Activated B cell treated with CpG ODN at 0.5 μM for 24 hours (primary cell): ENCODE results near the gene UQCR11. TPM values are rescaled to one million over a fixed set of nuclear protein-coding genes. Genes with fewer than 3 reads are reported as not detected.

Experiments used
- ATAC-seq: fragments of 200-7000 bp; cut with Tn5 transposase; one replicate; pipeline ENCODE4 v1.10.0; 2021; ENCODE audit warnings: low read depth, mild to moderate bottlenecking, moderate library complexity
- CTCF ChIA-PET: fragments of 350-600 bp; sonication (Branson Sonifier 250); formaldehyde crosslinking; loops from one replicate; lab custom pipeline; 2021; ENCODE audit warnings: antibody characterized with exemption; lab: Charles Lee
- POLR2A ChIA-PET: fragments of 350-600 bp; sonication (Branson Sonifier 250); formaldehyde crosslinking; loops from one replicate; lab custom pipeline; 2021; ENCODE audit warnings: antibody characterized with exemption; lab: Charles Lee
- DNase-seq: peaks from one replicate; pipeline ENCODE4 v3.0.0; 2022
- H3K27ac Mint-ChIP-seq: one replicate; pipeline ENCODE4 v1.8.0; 2020; ENCODE audit warnings: mixed read lengths
- H3K27me3 Mint-ChIP-seq: one replicate; pipeline ENCODE4 v1.8.0; 2021; ENCODE audit warnings: mixed read lengths
- H3K36me3 Mint-ChIP-seq: one replicate; pipeline ENCODE4 v1.8.0; 2021; ENCODE audit warnings: low read depth, mixed read lengths
- H3K4me1 Mint-ChIP-seq: one replicate; pipeline ENCODE4 v1.8.0; 2021; ENCODE audit warnings: mixed read lengths
- H3K4me3 Mint-ChIP-seq: one replicate; pipeline ENCODE4 v1.8.0; 2020; ENCODE audit warnings: mild to moderate bottlenecking, mixed read lengths
- H3K9me3 Mint-ChIP-seq: one replicate; pipeline ENCODE4 v1.8.0; 2020; ENCODE audit warnings: mixed read lengths
- CTCF ChIP-seq: fragments of 200-600 bp; IDR thresholded peaks from one replicate; pipeline ENCODE4 v1.8.0; 2022; ENCODE audit warnings: antibody characterized with exemption, mild to moderate bottlenecking
- intact Hi-C: fragments of 100-400 bp; cut with micrococcal nuclease; formaldehyde crosslinking; loops from one replicate; pipeline ENCODE4 v1.15.1; 2024
- total RNA-seq: library from RNA; stranded (reverse); gene quantifications from 2 replicates; pipeline ENCODE4 v1.2.3, GENCODE V29; 2022

Gene UQCR11
- total RNA-seq, 1 donor from 2014 or later = 117 TPM

DNA sequence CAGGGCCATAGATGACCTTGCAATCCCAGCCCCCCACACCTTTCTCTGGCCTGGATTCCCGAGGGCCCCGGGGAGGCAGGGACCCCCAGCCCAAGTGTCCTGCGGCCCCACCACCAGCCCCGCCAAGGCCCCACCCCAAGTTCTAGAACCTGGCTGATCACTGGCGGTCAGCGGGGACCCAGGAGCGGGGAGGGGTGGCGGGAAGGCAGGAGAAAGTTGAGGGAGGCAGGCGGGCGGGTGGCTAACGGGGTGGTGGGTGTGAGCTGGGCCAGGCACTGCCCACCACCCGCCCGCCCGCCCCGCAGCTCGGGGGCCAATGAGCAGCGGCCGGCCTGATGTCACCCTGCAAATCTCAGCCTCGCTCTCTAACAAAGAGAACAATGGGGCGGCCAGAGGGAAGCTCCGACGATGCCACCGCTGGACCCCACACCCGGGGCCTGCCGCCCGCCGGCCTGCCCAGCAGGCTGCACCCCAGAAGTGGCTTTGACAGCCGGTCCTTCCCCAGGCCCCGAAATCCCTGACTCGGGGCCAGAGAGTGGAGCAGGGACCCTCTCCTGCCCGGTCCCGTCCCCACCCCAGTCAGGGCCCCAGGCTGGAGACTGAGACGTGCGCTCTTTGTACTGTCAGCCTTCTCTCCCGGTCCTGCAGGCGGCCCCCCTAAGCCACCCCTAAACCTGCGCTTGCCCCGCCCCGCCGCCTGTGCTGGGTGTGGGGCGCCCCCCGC is 38.7 kb downstream of the UQCR11 start:
- intact Hi-C loops = no loop called here
- H3K27me3 Mint-ChIP-seq = no peaks in the 10 kb centered on the region
- DNase-seq (no peak), ATAC-seq (no peak)
- H3K27ac Mint-ChIP-seq = no peak overlapping the region
- H3K9me3 Mint-ChIP-seq = no peaks in the 10 kb centered on the region
- no peak for TF ChIP-seq CTCF
- no peak overlapping the region for H3K4me3 Mint-ChIP-seq
- POLR2A ChIA-PET = no interaction called here
- H3K36me3 Mint-ChIP-seq = no peaks in the 10 kb centered on the region
- CTCF ChIA-PET = no interaction called here
- peaks cover 5% of the 10 kb centered on the region for H3K4me1 Mint-ChIP-seq

DNA sequence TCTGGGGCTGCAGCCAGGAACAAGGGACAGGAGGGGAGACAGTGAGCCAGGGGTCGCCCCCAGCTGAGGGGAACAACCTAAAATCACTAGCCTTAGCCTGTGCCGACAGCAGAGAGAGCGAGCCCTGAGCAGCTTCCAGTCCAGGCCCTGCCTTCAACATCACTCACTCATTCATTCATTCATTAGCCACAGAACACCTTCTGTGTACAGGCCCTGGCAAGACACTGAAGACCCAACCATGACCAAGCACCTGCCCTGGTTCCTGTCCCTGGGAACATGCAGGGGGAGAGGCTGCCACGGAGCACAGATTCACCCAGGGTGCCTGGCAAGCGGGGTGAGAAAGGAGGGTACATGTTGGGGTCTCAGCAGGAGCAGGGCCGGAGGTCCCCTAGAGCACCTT is 42.0 kb downstream of the UQCR11 start:
- Mint-ChIP-seq H3K4me3 (no peak overlapping the region), H3K27ac (no peak overlapping the region), H3K4me1 (no peaks in the 10 kb centered on the region), H3K9me3 (no peaks in the 10 kb centered on the region), H3K36me3 (no peaks in the 10 kb centered on the region), H3K27me3 (no peaks in the 10 kb centered on the region)
- no peak for DNase-seq
- TF ChIP-seq CTCF = no peak
- intact Hi-C loops = no loop called here
- ChIA-PET CTCF (no interaction called here), POLR2A (interaction anchor here (0.6 kb wide), 1 partner anchor 402 kb away, joined by 3 read pairs; no protein-coding TSS in a partner anchor)
- ATAC-seq = no peak

DNA sequence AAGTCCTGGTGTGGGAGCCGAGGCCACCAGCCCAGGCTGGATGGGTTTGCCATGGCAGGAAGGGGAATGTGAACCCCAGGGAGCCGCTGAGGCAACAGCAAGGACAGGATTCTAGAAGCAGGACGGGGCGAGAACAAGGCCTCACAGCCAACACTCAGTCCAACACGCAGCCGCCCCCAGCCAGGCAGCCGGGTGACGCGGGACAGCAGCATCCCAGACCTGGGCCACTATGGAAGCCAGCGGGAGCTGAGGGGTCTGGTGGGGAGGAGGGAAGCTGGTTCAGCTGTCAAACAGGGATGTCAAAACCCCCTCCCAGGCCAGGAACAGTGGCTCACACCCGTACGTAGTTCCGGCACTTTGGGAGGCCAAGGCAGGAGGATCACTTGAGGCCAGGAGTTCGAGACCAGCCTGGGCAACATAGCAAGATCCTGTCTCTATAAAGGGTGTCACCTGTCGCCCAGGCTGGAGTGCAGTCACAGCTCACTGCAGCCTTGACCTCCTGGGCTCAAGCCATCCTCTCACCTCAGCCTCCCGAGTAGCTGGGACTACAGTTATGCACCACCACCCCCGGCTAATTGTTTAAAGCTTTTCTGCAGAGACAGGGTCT is 43.9 kb downstream of the UQCR11 start:
- no peaks in the 10 kb centered on the region for H3K36me3 Mint-ChIP-seq
- ATAC-seq = no peak
- H3K27me3 Mint-ChIP-seq = no peaks in the 10 kb centered on the region
- TF ChIP-seq CTCF = no peak
- H3K27ac Mint-ChIP-seq = no peak overlapping the region
- intact Hi-C loops = no loop called here
- H3K9me3 Mint-ChIP-seq = no peaks in the 10 kb centered on the region
- no peak for DNase-seq
- no peak overlapping the region for H3K4me3 Mint-ChIP-seq
- no peaks in the 10 kb centered on the region for H3K4me1 Mint-ChIP-seq
- CTCF ChIA-PET = no interaction called here
- POLR2A ChIA-PET = no interaction called here

DNA sequence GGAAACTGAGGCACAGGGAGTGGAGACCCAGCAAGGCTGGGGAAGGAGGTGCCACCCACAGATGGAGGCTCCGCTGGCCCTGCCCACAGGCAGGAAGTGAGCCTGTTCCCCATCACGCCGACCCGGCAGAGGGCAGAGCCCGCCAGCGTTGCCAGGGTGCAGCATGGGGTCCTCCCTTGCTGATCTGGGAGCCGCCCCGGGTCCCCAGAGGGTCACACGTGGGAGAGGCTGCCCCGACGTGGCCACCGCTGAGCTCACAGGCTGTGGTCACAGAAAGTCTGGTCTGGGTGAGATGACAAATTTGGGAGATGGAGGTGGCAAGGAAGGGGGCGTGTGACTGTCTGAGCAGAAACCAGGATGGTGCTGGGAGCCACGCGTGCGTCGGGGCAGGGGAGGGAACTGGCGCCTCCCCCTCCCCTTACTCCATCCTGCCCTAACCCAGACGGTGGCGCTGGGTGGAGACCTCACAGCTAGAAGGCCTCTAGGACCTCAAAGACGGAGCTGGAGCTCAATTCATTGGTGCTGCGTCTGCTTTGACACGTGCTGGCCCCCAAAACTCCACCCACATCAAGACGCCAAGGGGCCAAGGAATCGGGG is 44.9 kb downstream of the UQCR11 start:
- CTCF ChIA-PET = no interaction called here
- no peak for DNase-seq
- Mint-ChIP-seq H3K27me3 (no peaks in the 10 kb centered on the region), H3K4me3 (no peak overlapping the region), H3K9me3 (no peaks in the 10 kb centered on the region), H3K36me3 (no peaks in the 10 kb centered on the region), H3K27ac (no peak overlapping the region), H3K4me1 (no peaks in the 10 kb centered on the region)
- no peak for TF ChIP-seq CTCF
- no peak for ATAC-seq
- POLR2A ChIA-PET = no interaction called here
- intact Hi-C loops = no loop called here

GRCh38 chr19:1558552-1558951 is 46.7 kb downstream of the UQCR11 start:
- no peak overlapping the region for H3K27ac Mint-ChIP-seq
- H3K4me1 Mint-ChIP-seq = no peaks in the 10 kb centered on the region
- intact Hi-C loops = no loop called here
- H3K36me3 Mint-ChIP-seq = no peaks in the 10 kb centered on the region
- H3K4me3 Mint-ChIP-seq = no peak overlapping the region
- CTCF ChIA-PET = no interaction called here
- no peak for TF ChIP-seq CTCF
- ATAC-seq (no peak), DNase-seq (no peak)
- no peaks in the 10 kb centered on the region for H3K9me3 Mint-ChIP-seq
- POLR2A ChIA-PET = no interaction called here
- H3K27me3 Mint-ChIP-seq = no peaks in the 10 kb centered on the region
